Testis (tissue), 2 donors: ENCODE data around the gene CDS2.

ENCODE experiments used
- CTCF ChIP-seq, 3 experiments: fragments of 450-650 bp in 2 of 3; fragments of 200-600 bp in 1 of 3; sonication (generic) in 1 of 3; IDR thresholded peaks; one replicate each; pipeline ENCODE4 v1.5.1; 2016 to 2019; ENCODE audit warnings: antibody characterized with exemption in 3 of 3, mild to moderate bottlenecking in 2 of 3, moderate library complexity in 1 of 3
- POLR2A ChIP-seq: fragments of 450-650 bp; IDR thresholded peaks from one replicate; pipeline ENCODE4 v1.6.1; 2017; ENCODE audit warnings: antibody characterized with exemption, mild to moderate bottlenecking, moderate library complexity

- TF ChIP-seq POLR2A (no peak), CTCF (IDR thresholded peaks at IDR 0.05) (no peak)
Observed at GRCh38 chr20:5128886-5129285, 2.1 kb downstream of the CDS2 start.
